GM12865 (cell line): ENCODE results near the gene KLHDC1.
"Not testable (repeated sequence)": the region's sequence is repeated elsewhere in the genome, so short reads cannot be mapped to it uniquely, and the experiment has no call there.

ENCODE experiments used
- DNase-seq: peaks from one replicate; pipeline ENCODE4 v3.0.0; 2010; ENCODE audit warnings: low read depth
- H3K4me3 ChIP-seq: 2 replicates; pipeline ENCODE4 v1.5.1; 2011; ENCODE audit warnings: mild to moderate bottlenecking, low read depth, low read length, control low read depth
- CTCF ChIP-seq: IDR thresholded peaks from 2 replicates; pipeline ENCODE4 v1.5.1; 2011; ENCODE audit warnings: low read length, control low read depth, low read depth, inconsistent platforms; ENCODE audit not compliant: insufficient read depth; ENCODE audit errors: missing control alignments

KLHDC1 gene

GRCh38 chr14:49692193-49692757 lies 645 bp upstream of the KLHDC1 start:
- H3K4me3 ChIP-seq, result peak overlapping the region; percentile 81
- no peak for DNase-seq
- no peak for TF ChIP-seq CTCF

GRCh38 chr14:49693735-49694124 lies 810 bp downstream of the KLHDC1 start:
- DNase-seq, result not testable (repeated sequence)
- H3K4me3 ChIP-seq, result peak overlapping the region; percentile 81

- no peak for TF ChIP-seq CTCF
- DNase-seq, result no peak
- H3K4me3 ChIP-seq, result no peak overlapping the region
These were observed 9.8 kb downstream of the KLHDC1 start for GRCh38 chr14:49702725-49703124.

GRCh38 chr14:49703965-49704364 lies 11.0 kb downstream of the KLHDC1 start:
- DNase-seq, result no peak
- no peak overlapping the region for H3K4me3 ChIP-seq
- no peak for TF ChIP-seq CTCF

GRCh38 chr14:49704471-49704870 lies 11.6 kb downstream of the KLHDC1 start:
- not testable (repeated sequence) for DNase-seq, H3K4me3 ChIP-seq

GRCh38 chr14:49710993-49711392 lies 18.1 kb downstream of the KLHDC1 start:
- not testable (repeated sequence) for H3K4me3 ChIP-seq, DNase-seq

- no peak overlapping the region for H3K4me3 ChIP-seq
- TF ChIP-seq CTCF, result no peak
- DNase-seq, result no peak
These were observed 27.8 kb downstream of the KLHDC1 start for GRCh38 chr14:49720744-49721143.

- DNase-seq, H3K4me3 ChIP-seq: not testable (repeated sequence)
These were observed 29.0 kb downstream of the KLHDC1 start for GRCh38 chr14:49721733-49722435.

- H3K4me3 ChIP-seq, result no peak overlapping the region
- DNase-seq, result no peak
- TF ChIP-seq CTCF, result no peak
These were observed 34.3 kb downstream of the KLHDC1 start for GRCh38 chr14:49727171-49727570.
